Measurements from ENCODE around the gene STK10.

STK10 gene

DNA sequence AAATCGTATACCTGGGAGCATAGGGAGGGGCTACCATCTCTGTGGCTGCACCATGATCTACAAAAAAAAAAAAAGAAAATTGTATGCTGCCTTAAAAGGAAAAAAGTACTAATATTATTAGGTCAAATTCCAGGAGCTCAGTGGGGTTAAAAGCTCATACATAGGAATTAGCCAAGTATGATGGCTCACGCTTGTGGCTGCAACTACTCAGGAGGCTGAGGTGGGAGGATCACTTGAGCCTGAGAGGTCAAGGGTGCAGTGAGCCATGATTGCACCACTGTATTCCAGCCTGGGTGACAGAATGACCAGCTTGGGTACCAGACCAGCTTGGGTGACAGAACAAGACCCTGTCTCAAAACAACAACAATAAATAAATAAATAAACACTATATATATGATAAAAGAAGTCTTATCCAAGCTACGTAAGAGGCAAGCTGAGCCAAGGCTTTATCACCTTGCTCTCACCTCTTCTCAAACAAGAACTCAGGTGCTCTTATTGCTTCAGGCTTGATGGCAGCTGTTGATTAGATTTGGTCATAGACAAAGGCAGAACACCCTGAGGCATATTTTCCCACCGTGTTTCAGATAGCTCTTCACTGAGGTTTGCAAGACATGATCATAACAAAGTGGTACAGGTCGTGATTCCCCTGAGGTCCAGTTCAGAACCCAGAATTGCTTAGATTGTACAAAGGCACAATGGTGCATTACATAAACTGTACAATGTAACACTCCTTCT, 178.3 kb downstream of the STK10 start:
- no peak for DNase-seq (ENCODE audit: low read depth, low spot score)

DNA sequence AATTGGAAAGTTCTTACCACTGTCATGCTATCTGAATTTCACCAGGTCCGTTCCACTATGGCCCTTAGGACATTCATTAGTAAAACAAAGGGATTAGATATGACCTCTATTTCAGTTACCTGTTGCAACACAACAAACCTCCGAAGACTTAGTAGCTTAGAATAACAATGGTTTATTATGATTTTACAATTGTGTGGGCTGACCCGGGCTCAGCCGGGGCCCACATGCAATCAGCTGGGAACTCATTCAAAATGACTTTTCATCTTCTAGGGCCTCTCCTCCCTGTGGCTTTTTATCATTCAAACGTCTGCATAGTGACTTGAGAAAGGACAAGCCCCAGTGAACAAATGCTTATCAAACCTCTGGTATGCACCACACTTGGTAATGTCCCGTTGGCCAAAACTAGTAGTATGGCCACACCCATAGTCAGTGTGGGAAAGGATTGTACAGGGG, 179.3 kb downstream of the STK10 start:
- DNase-seq (ENCODE audit: low read depth, low spot score), result no peak

DNA sequence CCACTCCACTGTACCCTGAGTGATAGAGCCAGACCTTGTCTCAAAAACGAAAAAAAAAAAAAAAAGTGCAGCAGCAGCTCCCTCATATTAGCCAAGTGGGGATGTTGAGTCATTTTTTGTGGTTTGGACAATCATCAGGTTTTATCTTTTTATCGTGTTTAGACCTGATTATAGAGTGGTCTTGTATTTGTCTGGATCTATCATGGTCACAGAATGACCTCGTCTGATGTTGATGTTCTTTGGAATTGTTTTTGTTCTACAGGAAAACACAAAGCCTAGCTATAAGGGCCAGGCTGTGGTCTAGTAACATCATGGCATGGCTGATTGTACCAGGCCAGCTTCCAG, 179.9 kb downstream of the STK10 start:
- DNase-seq (ENCODE audit: low read depth, low spot score), result no peak

DNA sequence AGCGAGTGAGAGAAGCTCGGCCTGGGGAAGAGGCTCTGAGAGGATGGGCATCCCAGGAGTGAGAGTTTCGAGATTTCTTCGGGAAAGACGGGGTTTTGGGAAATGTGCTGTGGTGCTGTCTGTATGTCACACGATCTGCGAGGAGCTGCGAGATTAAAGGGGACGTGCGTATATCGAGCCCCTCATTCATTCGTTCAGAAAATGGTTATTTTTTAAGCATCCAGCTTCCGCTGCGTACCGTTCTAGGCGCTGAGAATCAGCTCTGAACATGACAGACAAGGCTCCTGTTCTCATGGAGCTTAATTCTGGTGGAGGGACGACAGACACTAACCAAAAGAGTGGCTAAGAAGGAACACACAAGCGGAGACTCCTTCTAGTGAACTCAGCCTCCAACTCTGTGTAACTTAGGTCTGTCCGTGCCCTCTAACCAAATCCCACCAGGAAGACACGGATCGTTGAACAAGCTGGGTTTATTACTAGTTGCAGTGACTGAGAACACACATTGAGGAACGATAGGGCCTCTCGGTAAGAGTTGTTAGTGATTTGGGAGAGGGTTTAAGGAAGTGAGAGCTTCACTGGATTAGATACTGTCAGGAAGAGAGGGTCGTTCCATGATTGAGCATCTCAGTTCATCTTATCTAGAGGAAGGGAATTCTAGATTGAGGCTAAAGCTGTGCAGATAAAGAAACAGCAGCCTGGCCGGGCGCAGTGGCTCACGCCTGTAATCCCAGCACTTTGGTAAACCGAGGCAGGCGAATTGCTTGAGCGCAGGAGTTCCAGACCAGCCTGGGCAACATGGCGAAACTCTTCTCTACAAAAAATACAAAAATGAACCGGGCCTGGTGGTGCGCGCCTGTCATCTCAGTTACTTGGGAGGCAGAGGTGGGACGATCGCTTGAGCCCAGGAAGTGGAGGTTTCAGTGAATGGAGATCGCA, 180.6 kb downstream of the STK10 start:
- DNase-seq (ENCODE audit: low read depth, low spot score), result no peak

DNA sequence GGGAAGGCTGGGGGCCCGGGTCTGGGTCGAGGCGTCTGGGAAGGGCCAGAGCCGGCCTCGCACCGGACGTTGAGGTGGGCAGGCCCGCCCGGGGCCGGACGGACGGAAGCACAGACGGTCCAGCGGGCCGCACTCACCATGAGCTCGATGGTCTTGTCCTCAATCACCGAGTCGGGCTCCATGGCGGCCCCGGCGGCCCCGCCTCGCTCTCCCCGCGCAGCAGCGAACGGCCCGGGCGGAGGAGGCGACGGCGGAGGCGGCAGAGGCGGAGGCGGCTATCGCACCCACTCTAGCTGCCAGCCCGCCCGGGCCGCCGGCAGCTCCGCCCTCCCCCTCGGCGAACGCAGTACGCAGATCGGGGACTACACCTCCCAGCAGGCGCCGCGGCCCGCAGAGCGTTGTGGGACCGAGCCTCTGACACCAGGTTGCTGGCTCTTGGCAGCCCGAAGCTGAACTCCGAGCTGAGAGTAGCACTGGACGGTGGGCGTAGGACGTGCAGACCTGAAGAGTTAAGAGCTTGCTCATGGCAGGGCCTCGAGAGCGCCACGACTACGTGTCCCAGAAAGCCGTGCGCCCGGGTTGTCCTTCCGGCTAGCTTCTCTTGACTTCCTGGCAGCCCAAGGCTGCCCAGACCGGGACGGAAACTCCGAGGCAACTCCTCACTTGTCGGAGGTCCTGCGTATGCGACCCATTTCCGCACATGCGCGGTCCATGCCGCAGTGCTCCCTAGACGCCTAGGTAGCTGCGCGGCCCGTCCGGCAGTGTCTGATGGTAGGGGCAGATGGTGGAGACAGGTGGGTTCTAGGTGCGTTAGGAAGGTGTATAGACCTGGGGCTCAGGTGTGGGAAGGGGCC, 181.5 kb downstream of the STK10 start, which contains the start of gene FBXW11:
TSS of gene FBXW11 (minus strand) at position 318 of the 854 bp plus-strand sequence. CDS start at position 182, 136 bp downstream.
- peak; percentile 92 for DNase-seq (ENCODE audit: low read depth, low spot score)

DNA sequence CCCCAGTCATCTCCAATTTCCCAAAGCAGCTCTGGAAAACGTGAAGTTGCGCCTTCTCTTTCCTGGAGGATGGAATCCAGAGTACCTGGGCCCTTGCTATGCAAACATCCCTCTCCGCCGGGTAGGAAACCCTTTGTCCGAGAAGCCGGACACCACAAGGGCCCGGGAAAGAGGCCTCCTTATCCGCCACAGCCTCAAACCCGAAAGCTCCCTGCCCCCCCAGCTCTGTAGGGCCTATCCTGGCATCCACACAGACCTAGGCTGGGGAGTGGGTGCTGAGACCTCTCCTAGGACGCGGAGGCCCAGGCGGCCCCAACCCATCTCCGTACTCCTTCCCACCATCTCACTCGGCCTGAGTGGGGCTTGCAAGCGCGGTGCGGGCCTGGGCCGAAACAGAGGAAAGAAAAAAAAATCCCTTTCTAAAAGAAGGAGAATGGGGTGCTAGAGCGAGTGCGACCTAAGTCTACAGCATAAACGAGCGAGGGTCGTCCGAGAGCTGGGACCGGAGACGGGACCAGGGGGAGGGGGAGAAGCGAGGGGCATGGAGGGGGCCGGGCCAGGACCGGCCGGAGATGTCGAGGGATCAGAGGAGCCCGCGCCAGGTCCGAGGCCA, 182.2 kb downstream of the STK10 start:
- DNase-seq (ENCODE audit: low read depth, low spot score), result no peak

DNA sequence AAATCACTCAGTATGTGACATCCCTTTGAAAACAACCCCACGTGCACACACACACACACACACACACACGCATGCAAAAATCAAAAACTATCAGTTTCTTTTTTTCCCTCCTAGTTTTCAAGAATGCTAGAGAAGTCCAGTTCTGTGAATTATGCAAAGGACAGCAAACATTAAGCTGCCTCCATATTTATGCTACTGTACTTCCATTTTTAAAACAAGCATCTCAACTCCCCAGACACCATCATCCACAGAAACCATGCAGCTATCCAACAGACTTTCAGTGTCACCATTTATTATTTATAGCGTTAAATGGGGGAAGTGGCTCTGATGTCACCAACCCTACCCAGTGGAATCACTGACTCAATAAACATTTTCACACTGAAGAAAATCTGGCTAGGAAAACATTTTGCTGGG, 183.2 kb downstream of the STK10 start:
- DNase-seq (ENCODE audit: low read depth, low spot score), result no peak

DNA sequence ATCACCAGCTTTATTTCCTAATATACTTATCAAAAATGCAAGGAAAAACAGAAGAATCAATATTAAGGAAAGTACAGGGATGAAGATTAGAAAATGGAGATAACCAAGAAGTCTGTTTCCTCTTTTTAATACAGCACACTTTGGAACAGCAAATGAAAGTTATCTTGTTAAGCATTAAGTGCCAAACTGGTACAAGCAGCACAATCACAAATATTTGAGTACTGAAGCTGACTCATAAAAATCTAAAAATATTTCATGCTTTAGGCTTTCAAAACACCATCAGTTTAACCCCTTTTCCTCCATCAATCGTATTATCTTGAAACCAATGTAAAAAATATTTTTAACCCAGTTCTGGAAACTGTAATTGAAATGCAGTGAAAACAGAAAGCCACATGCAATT, 184.3 kb downstream of the STK10 start:
- no peak for DNase-seq (ENCODE audit: low read depth, low spot score)

DNA sequence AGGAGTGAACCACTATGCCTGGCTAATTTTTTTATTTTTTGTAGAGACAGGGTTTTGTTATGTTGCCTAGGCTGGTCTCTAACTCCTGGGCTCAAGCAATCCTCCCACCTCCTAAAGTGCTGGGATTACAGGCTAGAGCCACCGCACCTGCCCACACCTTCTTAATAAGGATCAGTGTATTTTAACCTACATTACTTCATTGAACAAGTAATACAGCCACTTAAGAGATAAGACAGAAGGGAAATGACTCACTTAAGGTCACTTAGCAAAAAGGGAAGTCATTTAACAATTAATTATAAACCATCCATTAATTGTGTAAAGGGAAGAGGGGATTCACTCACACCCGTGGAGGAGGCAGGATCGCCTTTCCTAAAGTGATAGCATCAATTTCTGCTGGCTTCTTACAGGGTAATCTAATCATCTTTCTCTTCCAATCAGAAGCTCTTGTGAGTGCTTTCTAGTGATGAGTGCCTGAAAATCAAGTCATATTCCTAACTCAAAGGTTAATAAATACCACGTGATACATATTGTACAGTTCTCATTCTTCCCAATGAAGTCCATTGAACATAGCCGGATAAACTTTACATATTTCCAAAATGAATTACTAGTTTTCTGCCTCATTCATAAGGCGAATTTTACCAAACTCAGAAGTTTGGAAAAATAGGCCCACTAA, 185.0 kb downstream of the STK10 start:
- no peak for DNase-seq (ENCODE audit: low read depth, low spot score)

DNA sequence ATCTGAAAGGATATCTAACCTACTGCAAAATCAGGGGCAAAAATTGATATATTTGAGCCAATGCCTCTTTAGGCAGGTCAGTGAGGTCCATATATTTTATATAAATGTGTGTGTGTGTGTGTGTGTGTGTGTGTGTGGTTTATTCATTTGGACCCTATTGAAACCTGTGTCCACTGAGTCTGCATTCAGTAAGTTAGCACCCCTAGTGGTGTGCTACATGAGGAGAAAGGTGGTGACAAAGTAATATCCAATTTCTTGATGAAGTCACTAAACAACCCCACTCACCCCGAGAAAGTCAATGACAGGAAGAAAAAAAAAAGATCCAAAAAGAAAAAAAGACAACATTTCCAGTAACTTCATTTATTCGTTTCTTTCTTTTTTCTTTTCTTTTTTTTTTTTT, 185.7 kb downstream of the STK10 start:
- DNase-seq (ENCODE audit: low read depth, low spot score), result no peak

DNA sequence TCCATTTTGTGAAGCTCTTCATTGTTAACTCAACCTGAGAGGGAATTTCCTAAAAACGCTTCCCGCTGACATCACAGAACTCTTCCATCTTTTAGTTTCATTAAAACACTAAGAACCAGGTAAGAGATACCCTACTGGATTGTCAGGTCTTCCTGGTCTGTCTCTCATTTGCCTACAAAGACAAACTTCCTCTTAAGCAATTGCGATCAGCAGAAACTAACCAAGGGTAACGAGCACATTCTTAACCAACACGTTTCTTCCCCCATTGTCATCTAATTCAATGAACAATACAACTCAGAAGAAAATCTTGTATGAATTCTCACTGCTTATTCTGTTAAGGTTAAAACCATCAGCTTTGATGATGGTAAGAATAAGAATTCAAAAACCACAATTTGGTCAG, 188.1 kb downstream of the STK10 start:
- no peak for DNase-seq (ENCODE audit: low read depth, low spot score)

DNA sequence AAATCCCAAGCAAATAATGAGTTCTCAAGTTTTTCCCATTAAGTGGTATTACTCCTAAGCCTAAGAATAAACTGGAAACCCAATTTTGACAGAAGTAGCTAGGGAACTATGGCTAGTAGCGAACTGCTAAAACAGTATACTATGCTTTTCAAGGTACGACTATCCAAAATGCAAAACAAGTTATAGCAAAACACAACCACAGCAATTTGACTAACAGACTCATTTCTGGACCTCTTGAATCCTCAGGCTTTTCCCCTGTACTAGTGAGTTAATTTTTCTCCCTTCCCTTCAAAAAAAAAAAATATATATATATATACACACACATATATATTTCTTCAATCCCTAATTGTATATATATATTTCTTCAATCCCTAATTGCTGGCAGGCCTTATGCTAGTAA, 188.9 kb downstream of the STK10 start:
- DNase-seq (ENCODE audit: low read depth, low spot score), result no peak

DNA sequence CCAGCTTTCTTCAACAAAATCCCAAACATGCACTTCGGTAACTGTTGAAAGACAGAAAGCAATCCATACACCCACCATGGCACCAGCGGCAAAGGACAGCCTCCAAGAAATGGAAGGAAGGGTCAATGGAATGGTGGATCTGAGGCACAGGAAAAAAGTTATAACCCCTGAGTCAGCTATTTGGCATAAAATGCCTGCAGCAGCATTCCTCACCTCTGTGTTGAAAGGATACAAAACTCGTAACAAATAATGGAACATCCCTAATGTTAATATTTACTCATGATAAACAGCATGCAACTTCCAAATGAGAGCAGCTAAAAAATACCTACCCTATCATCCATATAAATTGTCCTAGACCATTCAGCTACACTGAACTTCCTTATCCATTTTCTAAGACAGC, 191.0 kb downstream of the STK10 start:
- no peak for DNase-seq (ENCODE audit: low read depth, low spot score)

DNA sequence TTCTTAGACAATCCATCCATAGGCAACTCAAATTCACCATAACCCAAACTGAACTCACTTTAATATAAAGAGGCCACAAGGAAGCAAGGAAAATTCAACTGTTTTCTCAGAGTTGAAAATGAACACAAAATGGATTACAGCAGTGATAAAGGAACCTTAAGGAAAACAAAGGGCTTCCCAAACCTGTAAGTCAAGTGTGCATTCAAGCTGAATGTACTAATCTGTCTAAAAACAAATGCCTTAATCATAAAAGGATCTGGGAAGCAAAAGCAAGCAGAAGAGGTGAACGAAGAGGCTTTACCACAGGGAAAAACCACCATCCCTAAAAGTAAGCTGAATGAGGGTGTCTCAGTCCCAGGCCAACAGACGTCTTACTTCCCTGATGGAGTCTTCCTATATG, 195.2 kb downstream of the STK10 start:
- DNase-seq (ENCODE audit: low read depth, low spot score), result no peak

DNA sequence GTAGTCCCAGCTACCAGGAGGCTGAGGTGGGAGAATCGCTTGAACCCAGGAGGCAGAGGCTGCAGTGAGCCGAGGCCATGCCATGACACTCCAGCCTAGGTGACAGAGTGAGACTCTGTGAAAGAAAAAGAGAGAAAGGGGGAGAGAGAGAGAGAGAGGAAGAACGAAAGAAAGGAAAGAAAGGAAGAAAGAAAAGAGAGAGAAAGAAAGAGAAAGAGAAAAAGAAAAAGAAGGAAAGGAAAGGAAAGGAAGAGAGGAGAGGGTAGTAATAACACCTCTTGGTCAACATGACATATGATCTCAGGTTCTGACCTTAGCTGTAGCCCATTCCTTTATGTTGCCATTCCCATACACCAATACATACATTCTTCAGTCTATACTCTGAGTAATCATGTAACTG, 195.7 kb downstream of the STK10 start:
- DNase-seq (ENCODE audit: low read depth, low spot score), result no peak

Data from smooth muscle cell of the brain vasculature (primary cell).